WERI-Rb-1 (cell line): Measurements from ENCODE around the gene FBXW5.

Experiments used
- DNase-seq: peaks from one replicate; pipeline ENCODE4 v3.0.0-alpha.2; 2020
- H3K27ac ChIP-seq: fragments of 250-450 bp; sonication (Bioruptor Pico); 2 replicates; pipeline ENCODE4 v1.5.1; 2020; ENCODE audit warnings: mild to moderate bottlenecking, moderate library complexity
- H3K27me3 ChIP-seq: fragments of 250-450 bp; sonication (Bioruptor Pico); 2 replicates; pipeline ENCODE4 v1.5.1; 2021; ENCODE audit warnings: mild to moderate bottlenecking, low read depth, moderate library complexity; ENCODE audit not compliant: insufficient read depth, severe bottlenecking
- H3K36me3 ChIP-seq: fragments of 250-450 bp; sonication (Bioruptor Pico); 2 replicates; pipeline ENCODE4 v1.5.1; 2020; ENCODE audit warnings: mild to moderate bottlenecking, moderate library complexity
- H3K4me3 ChIP-seq: 2 replicates; pipeline ENCODE4 v1.5.1; 2011; ENCODE audit warnings: low read depth, mild to moderate bottlenecking, control low read depth, low read length
- H3K9me3 ChIP-seq: fragments of 250-450 bp; sonication (Bioruptor Pico); 2 replicates; pipeline ENCODE4 v1.5.1; 2021; ENCODE audit warnings: mild to moderate bottlenecking, moderate library complexity; ENCODE audit not compliant: severe bottlenecking
- CTCF ChIP-seq: IDR thresholded peaks from 2 replicates; pipeline ENCODE4 v1.5.1; 2011; ENCODE audit warnings: low read depth, mild to moderate bottlenecking, control low read depth, inconsistent platforms, low read length

The FBXW5 gene

GRCh38 chr9:136913701-136914438 lies 30.7 kb downstream of the FBXW5 start:
- no peak for DNase-seq
- no peak overlapping the region for H3K4me3 ChIP-seq
- H3K27me3 ChIP-seq, result no peaks in the 10 kb centered on the region
- peaks cover 75% of the 10 kb centered on the region for H3K36me3 ChIP-seq
- no peak for TF ChIP-seq CTCF
- no peak overlapping the region for H3K27ac ChIP-seq
- H3K9me3 ChIP-seq, result no peaks in the 10 kb centered on the region

- no peaks in the 10 kb centered on the region for H3K9me3 ChIP-seq
- no peak for DNase-seq
- H3K4me3 ChIP-seq, result no peak overlapping the region
- H3K27ac ChIP-seq, result no peak overlapping the region
- TF ChIP-seq CTCF, result peak; percentile 14; the same call in 1 of the 2 replicates
- no peaks in the 10 kb centered on the region for H3K27me3 ChIP-seq
- H3K36me3 ChIP-seq, result peaks cover 74% of the 10 kb centered on the region
Measured at GRCh38 chr9:136910901-136911245, 33.7 kb downstream of the FBXW5 start.

- no peaks in the 10 kb centered on the region for H3K9me3 ChIP-seq
- no peak for TF ChIP-seq CTCF
- no peak overlapping the region for H3K27ac ChIP-seq
- DNase-seq, result no peak
- no peaks in the 10 kb centered on the region for H3K27me3 ChIP-seq
- H3K36me3 ChIP-seq, result peaks cover 74% of the 10 kb centered on the region
- H3K4me3 ChIP-seq, result no peak overlapping the region
Measured at GRCh38 chr9:136910197-136910900, 34.2 kb downstream of the FBXW5 start.

GRCh38 chr9:136907011-136907914 lies 37.3 kb downstream of the FBXW5 start:
- Histone ChIP-seq H3K27ac (no peak overlapping the region), H3K9me3 (no peaks in the 10 kb centered on the region), H3K4me3 (no peak overlapping the region), H3K27me3 (no peaks in the 10 kb centered on the region), H3K36me3 (peaks cover 79% of the 10 kb centered on the region)
- no peak for TF ChIP-seq CTCF
- DNase-seq, result no peak

- no peak overlapping the region for H3K27ac ChIP-seq
- H3K36me3 ChIP-seq, result peaks cover 87% of the 10 kb centered on the region
- no peak for TF ChIP-seq CTCF
- H3K27me3 ChIP-seq, result no peaks in the 10 kb centered on the region
- no peak overlapping the region for H3K4me3 ChIP-seq
- no peak for DNase-seq
- no peaks in the 10 kb centered on the region for H3K9me3 ChIP-seq
Measured at GRCh38 chr9:136906266-136906665, 38.3 kb downstream of the FBXW5 start.
